ENCODE data around the gene HERC5.

The HERC5 gene
- long read RNA-seq, partial matches to known transcripts = 0 of 1 reads
- long read RNA-seq, other reads (novel, unspliced or antisense) = 0 of 1 reads

DNA sequence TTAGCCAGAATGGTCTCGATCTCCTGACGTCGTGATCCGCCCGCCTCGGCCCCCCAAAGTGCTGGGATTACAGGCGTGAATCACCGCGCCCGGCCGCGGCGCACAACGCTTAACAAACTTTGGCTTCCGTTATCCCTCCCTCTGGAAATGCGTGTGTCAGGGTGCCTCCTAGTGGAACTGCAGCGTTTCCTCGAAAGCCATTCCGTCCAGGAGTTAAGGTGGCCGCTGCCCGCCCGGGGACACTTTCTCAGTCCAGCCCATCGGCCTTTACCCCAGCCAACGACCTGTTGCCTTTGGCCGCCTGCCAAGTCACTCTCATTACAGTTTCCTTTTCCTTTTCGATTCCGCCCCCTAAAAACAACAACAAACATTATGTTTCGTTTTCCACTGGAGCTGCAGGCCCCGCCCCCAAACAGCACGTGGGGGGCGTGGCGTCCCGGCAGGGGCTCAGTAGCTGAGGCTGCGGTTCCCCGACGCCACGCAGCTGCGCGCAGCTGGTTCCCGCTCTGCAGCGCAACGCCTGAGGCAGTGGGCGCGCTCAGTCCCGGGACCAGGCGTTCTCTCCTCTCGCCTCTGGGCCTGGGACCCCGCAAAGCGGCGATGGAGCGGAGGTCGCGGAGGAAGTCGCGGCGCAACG, at the start of gene HERC5:
HERC5 (plus strand) TSS at position 450 of the 637 bp plus-strand sequence; CDS start at position 601, 151 bp downstream.
- peak within 1 kb of the TSS; percentile 73 for H3K4me3 ChIP-seq (replicated peaks; ENCODE audit: insufficient read depth, low read length)
- peak; percentile 75 to 80 for DNase-seq (ENCODE audit: low read depth in 1 of 2, low spot score in 1 of 2)

DNA sequence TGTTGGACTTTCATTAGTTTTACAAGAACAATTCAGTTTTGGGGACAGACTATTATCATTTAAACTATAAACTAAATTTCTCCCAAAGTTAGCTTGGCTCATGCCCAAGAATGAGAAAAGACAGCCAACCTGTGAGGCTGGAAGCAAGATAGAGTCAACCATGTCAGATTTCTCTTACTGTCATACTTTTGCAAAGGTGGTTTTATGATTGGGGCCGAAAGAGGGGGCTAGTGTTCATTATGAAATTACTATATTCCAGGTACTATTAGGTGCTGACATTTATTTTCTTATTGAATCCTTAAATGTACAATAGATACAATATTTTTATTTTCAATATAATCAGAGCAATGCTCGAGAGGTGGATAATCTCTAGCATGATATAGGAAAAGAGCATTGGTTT, 47.7 kb upstream of the HERC5 start:
- Histone ChIP-seq H3K27me3 (ENCODE audit: insufficient read depth, poor library complexity, severe bottlenecking) (no peaks in the 10 kb centered on the region), H3K4me3 (replicated peaks; ENCODE audit: insufficient read depth, low read length) (no peak overlapping the region), H3K27ac (replicated peaks) (no peak overlapping the region)
- TF ChIP-seq POLR2AphosphoS5 (IDR thresholded peaks at IDR 0.05; ENCODE audit: low read depth) (no peak), GABPA (IDR thresholded peaks at IDR 0.05; ENCODE audit: low read depth) (no peak)
- DNase-seq (ENCODE audit: low read depth in 1 of 2, low spot score in 1 of 2) = no peak

More for the DNA sequence above, at the start of gene HERC5:
- H3K27me3 ChIP-seq (ENCODE audit: insufficient read depth, poor library complexity, severe bottlenecking) = no peaks in the 10 kb centered on the region
- TF ChIP-seq, protein P1, sequence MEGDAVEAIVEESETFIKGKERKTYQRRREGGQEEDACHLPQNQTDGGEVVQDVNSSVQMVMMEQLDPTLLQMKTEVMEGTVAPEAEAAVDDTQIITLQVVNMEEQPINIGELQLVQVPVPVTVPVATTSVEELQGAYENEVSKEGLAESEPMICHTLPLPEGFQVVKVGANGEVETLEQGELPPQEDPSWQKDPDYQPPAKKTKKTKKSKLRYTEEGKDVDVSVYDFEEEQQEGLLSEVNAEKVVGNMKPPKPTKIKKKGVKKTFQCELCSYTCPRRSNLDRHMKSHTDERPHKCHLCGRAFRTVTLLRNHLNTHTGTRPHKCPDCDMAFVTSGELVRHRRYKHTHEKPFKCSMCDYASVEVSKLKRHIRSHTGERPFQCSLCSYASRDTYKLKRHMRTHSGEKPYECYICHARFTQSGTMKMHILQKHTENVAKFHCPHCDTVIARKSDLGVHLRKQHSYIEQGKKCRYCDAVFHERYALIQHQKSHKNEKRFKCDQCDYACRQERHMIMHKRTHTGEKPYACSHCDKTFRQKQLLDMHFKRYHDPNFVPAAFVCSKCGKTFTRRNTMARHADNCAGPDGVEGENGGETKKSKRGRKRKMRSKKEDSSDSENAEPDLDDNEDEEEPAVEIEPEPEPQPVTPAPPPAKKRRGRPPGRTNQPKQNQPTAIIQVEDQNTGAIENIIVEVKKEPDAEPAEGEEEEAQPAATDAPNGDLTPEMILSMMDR (IDR thresholded peaks at IDR 0.05; ENCODE audit: insufficient read depth, low read length) = no peak
- TF ChIP-seq SPI1 (IDR thresholded peaks at IDR 0.05; ENCODE audit: borderline replicate concordance, low read depth) (no peak), POLR2AphosphoS5 (IDR thresholded peaks at IDR 0.05; ENCODE audit: low read depth) (peak; percentile 48; the same call in 1 of the 2 replicates)
- peak within 1 kb of the TSS; percentile 45 for H3K27ac ChIP-seq (replicated peaks)

DNA sequence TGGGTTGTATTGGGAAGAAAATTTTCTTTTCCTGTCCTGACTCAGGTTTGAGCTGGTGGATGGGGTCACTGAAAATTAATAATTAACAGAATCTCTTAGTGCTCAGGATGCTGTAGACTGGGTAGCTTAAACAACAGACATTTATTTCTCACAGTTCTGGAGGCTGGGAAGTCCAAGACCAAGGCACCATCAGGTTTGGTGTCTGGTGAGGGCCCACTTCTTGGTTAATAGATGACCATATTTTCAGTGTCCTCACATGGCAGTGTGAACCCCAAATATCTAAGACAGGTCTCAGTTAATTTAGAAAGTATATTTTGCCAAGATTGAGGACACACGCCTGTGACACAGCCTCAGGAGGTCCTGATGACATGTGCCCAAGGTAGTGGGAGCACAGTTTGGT, 47.1 kb upstream of the HERC5 start:
- H3K27me3 ChIP-seq (ENCODE audit: insufficient read depth, poor library complexity, severe bottlenecking) = no peaks in the 10 kb centered on the region
- TF ChIP-seq POLR2AphosphoS5 (IDR thresholded peaks at IDR 0.05; ENCODE audit: low read depth) = no peak
- no peak for TF ChIP-seq SPI1 (IDR thresholded peaks at IDR 0.05; ENCODE audit: borderline replicate concordance, low read depth)
- no peak for TF ChIP-seq GABPA (IDR thresholded peaks at IDR 0.05; ENCODE audit: low read depth)
- TF ChIP-seq, protein P1 (IDR thresholded peaks at IDR 0.05; ENCODE audit: insufficient read depth, low read length) = no peak
- TF ChIP-seq, protein P2, sequence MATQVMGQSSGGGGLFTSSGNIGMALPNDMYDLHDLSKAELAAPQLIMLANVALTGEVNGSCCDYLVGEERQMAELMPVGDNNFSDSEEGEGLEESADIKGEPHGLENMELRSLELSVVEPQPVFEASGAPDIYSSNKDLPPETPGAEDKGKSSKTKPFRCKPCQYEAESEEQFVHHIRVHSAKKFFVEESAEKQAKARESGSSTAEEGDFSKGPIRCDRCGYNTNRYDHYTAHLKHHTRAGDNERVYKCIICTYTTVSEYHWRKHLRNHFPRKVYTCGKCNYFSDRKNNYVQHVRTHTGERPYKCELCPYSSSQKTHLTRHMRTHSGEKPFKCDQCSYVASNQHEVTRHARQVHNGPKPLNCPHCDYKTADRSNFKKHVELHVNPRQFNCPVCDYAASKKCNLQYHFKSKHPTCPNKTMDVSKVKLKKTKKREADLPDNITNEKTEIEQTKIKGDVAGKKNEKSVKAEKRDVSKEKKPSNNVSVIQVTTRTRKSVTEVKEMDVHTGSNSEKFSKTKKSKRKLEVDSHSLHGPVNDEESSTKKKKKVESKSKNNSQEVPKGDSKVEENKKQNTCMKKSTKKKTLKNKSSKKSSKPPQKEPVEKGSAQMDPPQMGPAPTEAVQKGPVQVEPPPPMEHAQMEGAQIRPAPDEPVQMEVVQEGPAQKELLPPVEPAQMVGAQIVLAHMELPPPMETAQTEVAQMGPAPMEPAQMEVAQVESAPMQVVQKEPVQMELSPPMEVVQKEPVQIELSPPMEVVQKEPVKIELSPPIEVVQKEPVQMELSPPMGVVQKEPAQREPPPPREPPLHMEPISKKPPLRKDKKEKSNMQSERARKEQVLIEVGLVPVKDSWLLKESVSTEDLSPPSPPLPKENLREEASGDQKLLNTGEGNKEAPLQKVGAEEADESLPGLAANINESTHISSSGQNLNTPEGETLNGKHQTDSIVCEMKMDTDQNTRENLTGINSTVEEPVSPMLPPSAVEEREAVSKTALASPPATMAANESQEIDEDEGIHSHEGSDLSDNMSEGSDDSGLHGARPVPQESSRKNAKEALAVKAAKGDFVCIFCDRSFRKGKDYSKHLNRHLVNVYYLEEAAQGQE (IDR thresholded peaks at IDR 0.05; ENCODE audit: insufficient replicate concordance, low read depth) = no peak
- DNase-seq (ENCODE audit: low read depth in 1 of 2, low spot score in 1 of 2) = no peak
- no peak overlapping the region for H3K4me3 ChIP-seq (replicated peaks; ENCODE audit: insufficient read depth, low read length)
- no peak overlapping the region for H3K27ac ChIP-seq (replicated peaks)

DNA sequence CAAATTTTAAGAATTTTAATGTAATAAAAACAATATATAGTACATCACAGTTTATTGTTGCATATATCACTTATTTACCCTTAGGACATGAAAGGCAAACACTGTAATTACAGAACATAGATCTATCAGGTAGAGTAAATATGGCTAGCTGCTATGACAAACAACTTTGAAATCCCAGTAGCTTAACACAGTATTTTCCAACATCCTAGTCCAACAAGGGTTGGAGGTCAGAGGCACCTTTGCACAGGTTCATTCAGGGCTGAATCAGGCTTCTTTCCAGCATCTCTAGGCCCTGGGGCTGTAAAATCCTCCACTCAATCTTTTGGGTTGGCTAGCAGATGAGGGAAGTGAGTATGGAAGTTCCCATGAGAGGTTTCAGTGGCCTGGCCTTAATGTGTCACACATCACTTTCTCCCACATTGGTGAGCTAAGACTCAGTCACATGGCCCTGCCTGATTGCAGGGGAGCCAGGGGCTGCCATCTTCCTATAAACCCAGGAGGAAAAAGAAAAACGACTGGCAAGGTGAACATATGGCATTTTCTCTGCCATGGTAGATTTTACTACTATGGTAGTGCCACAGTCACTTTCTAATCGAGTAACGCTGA, 45.3 kb upstream of the HERC5 start:
- H3K4me3 ChIP-seq (replicated peaks; ENCODE audit: insufficient read depth, low read length) = no peak overlapping the region
- H3K27me3 ChIP-seq (ENCODE audit: insufficient read depth, poor library complexity, severe bottlenecking) = no peaks in the 10 kb centered on the region
- DNase-seq (ENCODE audit: low read depth in 1 of 2, low spot score in 1 of 2) = no peak
- TF ChIP-seq GABPA (IDR thresholded peaks at IDR 0.05; ENCODE audit: low read depth) = no peak
- no peak for TF ChIP-seq SPI1 (IDR thresholded peaks at IDR 0.05; ENCODE audit: borderline replicate concordance, low read depth)
- TF ChIP-seq, protein P2 (IDR thresholded peaks at IDR 0.05; ENCODE audit: insufficient replicate concordance, low read depth) = no peak
- TF ChIP-seq, protein P1 (IDR thresholded peaks at IDR 0.05; ENCODE audit: insufficient read depth, low read length) = no peak
- TF ChIP-seq POLR2AphosphoS5 (IDR thresholded peaks at IDR 0.05; ENCODE audit: low read depth) = no peak
- H3K27ac ChIP-seq (replicated peaks) = no peak overlapping the region
